Neural cell (in vitro differentiated cells): ENCODE results near the gene C1R. TPM values are rescaled to one million over a fixed set of nuclear protein-coding genes. Genes with fewer than 3 reads are reported as not detected.

Experiments
- H2AFZ ChIP-seq: fragments of 200-600, 300-800 bp; sonication (generic), shearing (Covaris generic); 2 replicates; pipeline ENCODE4 v1.6.0; 2014; ENCODE audit warnings: low read depth, mild to moderate bottlenecking, antibody characterized with exemption, low read length, moderate library complexity
- H3F3A ChIP-seq: fragments of 200-600 bp; shearing (Covaris generic); 2 replicates; pipeline ENCODE4 v1.6.1; 2016; ENCODE audit warnings: mild to moderate bottlenecking, moderate library complexity, mixed read lengths, antibody characterized with exemption, low read length; ENCODE audit not compliant: insufficient read depth, poor library complexity, severe bottlenecking
- H3K27ac ChIP-seq: fragments of 200-600, 300-800 bp; sonication (generic), shearing (Covaris generic); 2 replicates; pipeline ENCODE4 v1.5.1; 2014; ENCODE audit warnings: mild to moderate bottlenecking, low read length, moderate library complexity
- H3K27me3 ChIP-seq: fragments of 300-800, 200-600 bp; sonication (generic), shearing (Covaris generic); 2 replicates; pipeline ENCODE4 v1.6.0; 2014; ENCODE audit warnings: mild to moderate bottlenecking, low read depth, low read length, moderate library complexity; ENCODE audit not compliant: insufficient read depth
- H3K36me3 ChIP-seq: fragments of 300-800, 200-600 bp; sonication (generic), shearing (Covaris generic); 2 replicates; pipeline ENCODE4 v1.5.1; 2014; ENCODE audit warnings: mild to moderate bottlenecking, antibody characterized with exemption, low read length, moderate library complexity; ENCODE audit not compliant: insufficient read depth
- H3K4me2 ChIP-seq: fragments of 300-800, 200-600 bp; sonication (generic), shearing (Covaris generic); 2 replicates; pipeline ENCODE4 v1.6.0; 2014; ENCODE audit warnings: mild to moderate bottlenecking, low read length
- H3K4me3 ChIP-seq: fragments of 300-800, 200-600 bp; sonication (generic), shearing (Covaris generic); 2 replicates; pipeline ENCODE4 v1.5.1; 2014; ENCODE audit warnings: mild to moderate bottlenecking, low read length, moderate library complexity
- H3K79me2 ChIP-seq: fragments of 200-600 bp; shearing (Covaris generic); replicated peaks from 2 replicates; pipeline ENCODE4 v1.6.0; 2014; ENCODE audit warnings: mild to moderate bottlenecking, low read length, moderate library complexity; ENCODE audit not compliant: insufficient read depth
- H3K9ac ChIP-seq: fragments of 300-800, 200-600 bp; sonication (generic), shearing (Covaris generic); 2 replicates; pipeline ENCODE4 v1.6.1; 2016; ENCODE audit warnings: mild to moderate bottlenecking, low read length, mixed read lengths
- H3K9me2 ChIP-seq: fragments of 200-600 bp; shearing (Covaris generic); 2 replicates; pipeline ENCODE4 v1.6.1; 2016; ENCODE audit warnings: mild to moderate bottlenecking, low read length, mixed read lengths; ENCODE audit not compliant: insufficient read depth
- H3K9me3 ChIP-seq: fragments of 200-600, 300-800 bp; sonication (generic), shearing (Covaris generic); 2 replicates; pipeline ENCODE4 v1.6.1; 2016; ENCODE audit warnings: mild to moderate bottlenecking, mixed run types, low read length, moderate library complexity, mixed read lengths
- H4K20me1 ChIP-seq: fragments of 200-600 bp; shearing (Covaris generic); 2 replicates; pipeline ENCODE4 v1.6.1; 2016; ENCODE audit warnings: mild to moderate bottlenecking, mixed run types; ENCODE audit not compliant: insufficient read depth
- CTCF ChIP-seq: fragments of 450-650 bp; IDR thresholded peaks from 2 replicates; pipeline ENCODE4 v1.5.1; 2014; ENCODE audit warnings: antibody characterized with exemption, mild to moderate bottlenecking, moderate library complexity; ENCODE audit not compliant: poor library complexity, severe bottlenecking
- EP300 ChIP-seq: fragments of 450-650 bp; conservative IDR thresholded peaks from 2 replicates; pipeline ENCODE4 v1.6.1; 2014; ENCODE audit warnings: antibody characterized with exemption, mild to moderate bottlenecking, moderate library complexity; ENCODE audit not compliant: poor library complexity, severe bottlenecking
- EZH2 ChIP-seq: fragments of 200-600, 300-800 bp; shearing (Covaris generic), sonication (generic); IDR thresholded peaks from 2 replicates; pipeline ENCODE4 v1.6.1; 2014; ENCODE audit warnings: antibody characterized with exemption, low read length, borderline replicate concordance, mild to moderate bottlenecking; ENCODE audit not compliant: insufficient read depth, poor library complexity, severe bottlenecking
- MXI1 ChIP-seq: fragments of 450-650 bp; conservative IDR thresholded peaks from 2 replicates; pipeline ENCODE4 v1.6.1; 2014; ENCODE audit warnings: antibody characterized with exemption, mild to moderate bottlenecking; ENCODE audit not compliant: poor library complexity, severe bottlenecking
- POLR2AphosphoS5 ChIP-seq: IDR thresholded peaks from 2 replicates; pipeline ENCODE4 v1.6.1; 2012
- RAD21 ChIP-seq: fragments of 450-650 bp; conservative IDR thresholded peaks from 2 replicates; pipeline ENCODE4 v1.6.1; 2014; ENCODE audit warnings: antibody characterized with exemption, mild to moderate bottlenecking, moderate library complexity
- REST ChIP-seq: IDR thresholded peaks from 2 replicates; pipeline ENCODE4 v1.6.1; 2012; ENCODE audit warnings: borderline replicate concordance
- SMC3 ChIP-seq: fragments of 450-650 bp; conservative IDR thresholded peaks from 2 replicates; pipeline ENCODE4 v1.6.1; 2014; ENCODE audit warnings: antibody characterized with exemption, mild to moderate bottlenecking, moderate library complexity; ENCODE audit not compliant: poor library complexity
- TAF1 ChIP-seq: IDR thresholded peaks from 2 replicates; pipeline ENCODE4 v1.6.1; 2012; ENCODE audit warnings: low read depth
- polyA plus RNA-seq: library from polyadenylated mRNA; depleted of rRNA; stranded (reverse); fragments of >200 nt; gene quantifications from 2 replicates; pipeline ENCODE4 v1.2.3, GENCODE V29; 2014

The C1R gene
- polyA plus RNA-seq, 1 donor from 2014 or later: 1.7 TPM

GRCh38 chr12:7106082-7106481 lies 13.8 kb upstream of the C1R start:
- no peak overlapping the region for H3K4me2 ChIP-seq
- no peaks in the 10 kb centered on the region for H3K27me3 ChIP-seq
- H4K20me1 ChIP-seq: no peaks in the 10 kb centered on the region
- H2AFZ ChIP-seq: no peak overlapping the region
- no peaks in the 10 kb centered on the region for H3K9me2 ChIP-seq
- no peak overlapping the region for H3K9ac ChIP-seq
- no peaks in the 10 kb centered on the region for H3K79me2 ChIP-seq
- no peak for TF ChIP-seq POLR2AphosphoS5
- no peak for TF ChIP-seq SMC3
- no peak for TF ChIP-seq CTCF
- no peak for TF ChIP-seq EZH2
- TF ChIP-seq REST: no peak
- TF ChIP-seq MXI1: no peak
- no peak for TF ChIP-seq EP300
- TF ChIP-seq TAF1: no peak
- no peak for TF ChIP-seq RAD21
- H3K4me3 ChIP-seq: no peak overlapping the region
- no peaks in the 10 kb centered on the region for H3K36me3 ChIP-seq
- H3K9me3 ChIP-seq: no peaks in the 10 kb centered on the region
- H3K27ac ChIP-seq: no peak overlapping the region
- H3F3A ChIP-seq: no peaks in the 10 kb centered on the region

GRCh38 chr12:7103837-7104584 lies 11.8 kb upstream of the C1R start:
- Histone ChIP-seq H3K9me3 (no peaks in the 10 kb centered on the region), H3K9me2 (no peaks in the 10 kb centered on the region), H3K27ac (peak overlapping the region; percentile 52), H3K36me3 (no peaks in the 10 kb centered on the region), H3K27me3 (no peaks in the 10 kb centered on the region), H3F3A (no peaks in the 10 kb centered on the region), H2AFZ (no peak overlapping the region), H3K4me2 (peak overlapping the region; percentile 28), H3K9ac (no peak overlapping the region), H3K4me3 (peak overlapping the region; percentile 26), H4K20me1 (no peaks in the 10 kb centered on the region), H3K79me2 (no peaks in the 10 kb centered on the region)
- peak; percentile 66 for TF ChIP-seq POLR2AphosphoS5
- TF ChIP-seq RAD21: no peak
- peak; percentile 83 for TF ChIP-seq EP300
- TF ChIP-seq CTCF: no peak
